Measurements from ENCODE around the gene C11orf68.

The C11orf68 gene

GRCh38 chr11:65890324-65891218 lies 28.3 kb downstream of the C11orf68 start, which contains the start of gene CCDC85B:
Gene CCDC85B (plus strand): TSS chr11:65890673. CDS start chr11:65890784, 111 bp downstream.
- peak; percentile 99 for DNase-seq (ENCODE audit: low spot score)

- DNase-seq (ENCODE audit: low spot score): peak; percentile 98
Measured at GRCh38 chr11:65888163-65888814, 30.6 kb downstream of the C11orf68 start, which contains the start of gene FIBP. Gene FIBP (minus strand): TSS chr11:65888471. CDS start chr11:65888418, 53 bp downstream.

- DNase-seq (ENCODE audit: low spot score): no peak
Measured at GRCh38 chr11:65887723-65888162, 31.1 kb downstream of the C11orf68 start.

- DNase-seq (ENCODE audit: low spot score): no peak
Measured at GRCh38 chr11:65886826-65887722, 31.8 kb downstream of the C11orf68 start.

- no peak for DNase-seq (ENCODE audit: low spot score)
Measured at GRCh38 chr11:65885808-65886536, 32.9 kb downstream of the C11orf68 start.

- no peak for DNase-seq (ENCODE audit: low spot score)
Measured at GRCh38 chr11:65885231-65885630, 33.6 kb downstream of the C11orf68 start.

- peak; percentile 86 for DNase-seq (ENCODE audit: low spot score)
Measured at GRCh38 chr11:65884716-65885092, 34.2 kb downstream of the C11orf68 start.

GRCh38 chr11:65883786-65884715 lies 34.8 kb downstream of the C11orf68 start:
- DNase-seq (ENCODE audit: low spot score): no peak

- DNase-seq (ENCODE audit: low spot score): no peak
Measured at GRCh38 chr11:65883058-65883761, 35.7 kb downstream of the C11orf68 start.

GRCh38 chr11:65882120-65883057 lies 36.5 kb downstream of the C11orf68 start:
- DNase-seq (ENCODE audit: low spot score): no peak

- DNase-seq (ENCODE audit: low spot score): no peak
Measured at GRCh38 chr11:65880844-65881421, 37.9 kb downstream of the C11orf68 start.

- DNase-seq (ENCODE audit: low spot score): no peak
Measured at GRCh38 chr11:65880027-65880426, 38.8 kb downstream of the C11orf68 start.

- no peak for DNase-seq (ENCODE audit: low spot score)
Measured at GRCh38 chr11:65879617-65880016, 39.2 kb downstream of the C11orf68 start, which contains the start of gene CTSW. Gene CTSW (plus strand): TSS chr11:65879837. CDS start chr11:65879855, 18 bp downstream.

- DNase-seq (ENCODE audit: low spot score): peak; percentile 97
Measured at GRCh38 chr11:65873318-65874156, 45.3 kb downstream of the C11orf68 start.

GRCh38 chr11:65872586-65873317 lies 46.1 kb downstream of the C11orf68 start, which contains the start of gene EFEMP2:
Gene EFEMP2 (minus strand): TSS chr11:65872800. CDS start chr11:65872354, 446 bp downstream.
- no peak for DNase-seq (ENCODE audit: low spot score)

Data from activated CD4-positive, alpha-beta T cell treated with anti-CD3 and anti-CD28 coated beads, Interleukin-2, Interleukin-4, amounts not matched to agents 100 ng/mL and 50 ng/mL, durations not matched to agents 16 hours and 8 hours (primary cell).